ENCODE results near the gene TMTC2. TPM values are rescaled to one million over a fixed set of nuclear protein-coding genes. Genes with fewer than 3 reads are reported as not detected.

TMTC2 gene
- total RNA-seq, 4 donors from 2014 or later = 10.5 to 15.9 (median 11.5) TPM

DNA sequence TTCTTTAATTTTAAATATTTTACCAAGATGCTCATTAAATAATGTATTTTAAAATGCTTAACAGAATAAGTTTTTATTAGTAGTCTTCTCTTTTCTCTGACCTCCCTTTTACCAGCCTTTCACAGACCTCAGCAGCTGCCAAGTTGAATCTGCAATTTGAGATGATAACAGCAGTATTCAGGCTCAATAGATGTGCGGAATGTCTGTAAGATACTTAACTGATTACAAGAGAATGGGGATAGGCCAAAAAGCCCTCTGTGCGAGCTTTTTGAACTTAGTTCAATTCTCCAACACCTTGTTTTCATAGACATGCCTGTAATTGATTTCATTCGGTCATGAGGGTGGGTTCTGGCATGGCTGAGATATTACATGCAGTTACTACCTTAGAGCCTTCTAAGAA lies 277.2 kb downstream of the TMTC2 start:
- no peak for ATAC-seq (ENCODE audit: low FRiP score)
- no peak for TF ChIP-seq CTCF (IDR thresholded peaks at IDR 0.05)
- DNase-seq (ENCODE audit: low spot score) = no peak

DNA sequence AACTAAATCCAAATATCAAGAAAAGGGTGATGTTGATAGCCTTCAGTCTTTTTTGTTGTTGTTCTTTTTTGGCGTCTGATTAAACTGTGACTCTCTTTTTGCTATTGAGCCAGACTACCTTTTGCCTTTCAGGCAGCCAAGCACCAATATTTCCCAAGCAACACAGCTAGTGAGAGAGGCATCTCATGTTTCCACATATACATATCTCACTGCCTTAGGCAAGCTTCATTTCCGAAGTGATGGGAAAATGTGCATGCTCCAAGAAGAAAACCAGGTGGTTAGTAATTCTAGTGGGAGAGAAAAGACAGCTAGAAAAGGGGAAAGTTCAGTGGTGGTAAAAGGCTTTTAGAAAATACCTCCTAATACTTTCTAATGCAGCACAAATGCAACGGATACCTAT lies 277.7 kb downstream of the TMTC2 start:
- ATAC-seq (ENCODE audit: low FRiP score) = no peak
- DNase-seq (ENCODE audit: low spot score) = no peak

DNA sequence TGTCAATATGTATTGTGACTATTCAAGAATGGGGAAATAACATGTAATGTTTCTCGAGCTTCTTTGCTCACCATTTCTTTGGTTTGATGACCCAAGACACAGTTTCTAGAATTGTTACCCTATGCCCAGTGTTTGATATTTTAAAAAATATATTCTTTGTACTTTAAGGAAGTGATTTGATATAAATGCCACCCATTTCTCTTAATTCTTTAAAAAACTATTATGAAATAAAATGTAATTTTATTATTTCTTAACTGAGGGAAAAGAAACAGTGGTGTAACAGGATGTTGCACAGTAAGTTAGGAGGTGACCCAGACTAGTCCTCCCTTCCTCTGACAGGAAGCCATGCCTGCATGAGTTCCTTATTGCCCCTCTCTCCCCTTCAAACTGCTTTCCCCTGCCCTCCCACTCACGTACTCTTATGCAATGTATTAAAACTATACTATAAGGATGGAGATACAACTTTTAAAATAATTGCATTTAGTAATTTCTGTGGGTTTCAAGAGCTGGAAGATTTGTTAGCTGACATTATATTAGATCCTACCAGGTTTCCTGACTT lies 279.4 kb downstream of the TMTC2 start:
- ATAC-seq (ENCODE audit: low FRiP score) = no peak
- no peak for TF ChIP-seq CTCF (IDR thresholded peaks at IDR 0.05)
- DNase-seq (ENCODE audit: low spot score) = no peak

More for the DNA sequence above, 277.7 kb downstream of the TMTC2 start:
- TF ChIP-seq CTCF (IDR thresholded peaks at IDR 0.05) = no peak

- no peak for DNase-seq (ENCODE audit: low spot score)
- TF ChIP-seq CTCF (IDR thresholded peaks at IDR 0.05) = no peak
- ATAC-seq (ENCODE audit: low FRiP score) = no peak
Measured at GRCh38 chr12:82968631-82969367, 282.1 kb downstream of the TMTC2 start.

- TF ChIP-seq CTCF (IDR thresholded peaks at IDR 0.05) = no peak
- no peak for ATAC-seq (ENCODE audit: low FRiP score)
- no peak for DNase-seq (ENCODE audit: low spot score)
Measured at GRCh38 chr12:82970614-82971013, 283.9 kb downstream of the TMTC2 start.

DNA sequence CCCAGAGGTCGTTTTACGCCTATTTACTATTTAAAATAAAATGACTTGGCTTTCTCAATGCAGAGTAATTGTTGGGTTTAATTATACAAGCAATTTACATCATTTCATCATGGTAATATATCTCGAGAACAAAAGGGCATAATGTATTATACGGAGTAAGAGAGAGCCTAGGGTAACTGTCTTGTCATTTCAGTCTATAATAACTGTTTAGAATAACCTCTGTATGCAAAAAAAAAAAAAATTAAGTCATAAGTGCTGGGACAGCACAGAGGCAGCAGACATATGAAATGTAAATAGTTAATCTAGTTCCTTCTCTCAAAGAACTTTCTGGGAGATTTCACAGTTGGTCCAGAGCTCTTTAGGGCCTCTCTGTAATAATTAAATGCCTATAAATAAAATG lies 284.9 kb downstream of the TMTC2 start:
- TF ChIP-seq CTCF (IDR thresholded peaks at IDR 0.05) = no peak
- DNase-seq (ENCODE audit: low spot score) = no peak
- no peak for ATAC-seq (ENCODE audit: low FRiP score)

DNA sequence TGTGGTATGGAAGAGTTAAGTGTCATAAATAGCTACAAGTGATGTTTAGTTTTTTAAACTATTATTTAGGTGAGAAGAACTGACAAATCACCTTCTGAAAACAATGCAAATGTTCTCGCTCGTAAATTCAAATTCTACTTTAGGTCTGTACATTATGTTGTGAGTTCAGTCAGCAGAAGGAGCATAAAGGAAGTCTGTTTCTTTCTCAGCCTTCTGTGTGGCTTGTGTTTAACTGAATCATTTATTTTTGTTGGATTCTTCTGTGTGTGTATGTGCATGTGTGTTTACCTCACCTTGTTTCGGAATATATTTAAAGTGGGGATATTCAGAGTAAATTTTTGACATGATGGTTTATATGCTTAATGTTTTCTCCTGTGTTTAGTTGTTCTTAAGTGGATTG lies 285.9 kb downstream of the TMTC2 start:
- TF ChIP-seq CTCF (IDR thresholded peaks at IDR 0.05) = no peak
- ATAC-seq (ENCODE audit: low FRiP score) (no peak), DNase-seq (ENCODE audit: low spot score) (no peak)
